ENCODE data around the gene ARHGEF7. TPM values are rescaled to one million over a fixed set of nuclear protein-coding genes. Genes with fewer than 3 reads are reported as not detected.
"Not testable (repeated sequence)": the region's sequence is repeated elsewhere in the genome, so short reads cannot be mapped to it uniquely, and the experiment has no call there.

Gene ARHGEF7
- total RNA-seq, result 84.9 TPM
- 10 to 100 TPM in 1 of 4 donors, 1 to 10 TPM in 3; 7.1 to 10.3 (median 9.0) TPM for polyA plus RNA-seq

- Histone ChIP-seq H3K9me3 (ENCODE audit: control insufficient read depth in 2 of 2, low read length in 2 of 2) (no peaks in the 10 kb centered on the region), H3K27ac (ENCODE audit: insufficient read depth, low read length, poor library complexity, severe bottlenecking) (no peak within 1 kb of the TSS), H3K27me3 (ENCODE audit: control insufficient read depth, insufficient read depth, low read length) (peaks cover 62% of the 10 kb centered on the region), H3K4me1 (ENCODE audit: control insufficient read depth, insufficient read depth, low read length, poor library complexity, severe bottlenecking) (peaks cover 16% of the 10 kb centered on the region), H3K36me3 (ENCODE audit: control insufficient read depth, insufficient read depth, low read length) (no peaks in the 10 kb centered on the region), H3K4me3 (ENCODE audit: low read depth, low read length) (peak within 1 kb of the TSS; percentile 65)
- ATAC-seq (ENCODE audit: low read depth in 2 of 2) (no peak), DNase-seq (no peak)
- Mint-ChIP-seq H3K9me3 (peaks cover 0 to 6% (median 0%) of the 10 kb centered on the region in 7 donors), H3K4me3 (peak within 1 kb of the TSS; percentile 79 to 89 (median 85)), H3K27ac (no peak within 1 kb of the TSS), H3K4me1 (peaks cover 0 to 20% (median 10%) of the 10 kb centered on the region in 4 donors), H3K27me3 (peaks cover 85% of the 10 kb centered on the region), H3K36me3 (no peaks in the 10 kb centered on the region)
Measured at GRCh38 chr13:111115061-111115964, at the start of gene ARHGEF7. Gene ARHGEF7 (plus strand): TSS chr13:111115310. CDS start chr13:111115527, 217 bp downstream.

GRCh38 chr13:111065698-111066097 is 49.4 kb upstream of the ARHGEF7 start:
- ATAC-seq (ENCODE audit: low read depth in 2 of 2) (no peak), DNase-seq (no peak)
- H3K9me3 ChIP-seq (ENCODE audit: control insufficient read depth in 2 of 2, low read length in 2 of 2), result peaks cover 0 to 3% of the 10 kb centered on the region in 2 experiments
- no peaks in the 10 kb centered on the region for H3K36me3 Mint-ChIP-seq
- no peak overlapping the region for H3K4me3 ChIP-seq (ENCODE audit: low read depth, low read length)
- no peak overlapping the region for H3K27ac Mint-ChIP-seq
- no peak overlapping the region for H3K4me3 Mint-ChIP-seq
- H3K36me3 ChIP-seq (ENCODE audit: control insufficient read depth, insufficient read depth, low read length), result no peaks in the 10 kb centered on the region
- H3K27me3 ChIP-seq (ENCODE audit: control insufficient read depth, insufficient read depth, low read length), result peaks cover 18% of the 10 kb centered on the region
- H3K4me1 Mint-ChIP-seq, result peaks cover 3 to 11% (median 5%) of the 10 kb centered on the region in 4 donors
- H3K9me3 Mint-ChIP-seq, result peaks cover 0 to 5% (median 0%) of the 10 kb centered on the region in 7 donors
- H3K4me1 ChIP-seq (ENCODE audit: control insufficient read depth, insufficient read depth, low read length, poor library complexity, severe bottlenecking), result peaks cover 11% of the 10 kb centered on the region
- H3K27me3 Mint-ChIP-seq, result peaks cover 40% of the 10 kb centered on the region
- no peak overlapping the region for H3K27ac ChIP-seq (ENCODE audit: insufficient read depth, low read length, poor library complexity, severe bottlenecking)

- Histone ChIP-seq H3K27ac (ENCODE audit: insufficient read depth, low read length, poor library complexity, severe bottlenecking) (no peak overlapping the region), H3K4me3 (ENCODE audit: low read depth, low read length) (no peak overlapping the region), H3K4me1 (ENCODE audit: control insufficient read depth, insufficient read depth, low read length, poor library complexity, severe bottlenecking) (peaks cover 11% of the 10 kb centered on the region), H3K36me3 (ENCODE audit: control insufficient read depth, insufficient read depth, low read length) (no peaks in the 10 kb centered on the region), H3K27me3 (ENCODE audit: control insufficient read depth, insufficient read depth, low read length) (peaks cover 16% of the 10 kb centered on the region), H3K9me3 (ENCODE audit: control insufficient read depth in 2 of 2, low read length in 2 of 2) (peaks cover 0 to 8% of the 10 kb centered on the region in 2 experiments)
- peak overlapping the region in 3 of 4 donors; percentile 61 to 84 (median 67) for H3K4me3 Mint-ChIP-seq
- ATAC-seq (ENCODE audit: low read depth in 2 of 2), result no peak
- peaks cover 43% of the 10 kb centered on the region for H3K27me3 Mint-ChIP-seq
- peaks cover 0 to 10% (median 4%) of the 10 kb centered on the region in 7 donors for H3K9me3 Mint-ChIP-seq
- no peak overlapping the region for H3K27ac Mint-ChIP-seq
- H3K4me1 Mint-ChIP-seq, result peaks cover 3 to 11% (median 5%) of the 10 kb centered on the region in 4 donors
- no peak for DNase-seq
- no peaks in the 10 kb centered on the region for H3K36me3 Mint-ChIP-seq
Measured at GRCh38 chr13:111066544-111066943, 48.6 kb upstream of the ARHGEF7 start.

- ATAC-seq (ENCODE audit: low read depth in 2 of 2), result no peak
- Histone ChIP-seq H3K4me1 (ENCODE audit: control insufficient read depth, insufficient read depth, low read length, poor library complexity, severe bottlenecking) (peaks cover 11% of the 10 kb centered on the region), H3K4me3 (ENCODE audit: low read depth, low read length) (no peak overlapping the region), H3K36me3 (ENCODE audit: control insufficient read depth, insufficient read depth, low read length) (no peaks in the 10 kb centered on the region), H3K9me3 (ENCODE audit: control insufficient read depth in 2 of 2, low read length in 2 of 2) (peaks cover 3 to 11% of the 10 kb centered on the region in 2 experiments), H3K27ac (ENCODE audit: insufficient read depth, low read length, poor library complexity, severe bottlenecking) (no peak overlapping the region), H3K27me3 (ENCODE audit: control insufficient read depth, insufficient read depth, low read length) (peaks cover 16% of the 10 kb centered on the region)
- DNase-seq, result peak in 1 of 3 donors; percentile 3
- peaks cover 3 to 11% (median 5%) of the 10 kb centered on the region in 4 donors for H3K4me1 Mint-ChIP-seq
- no peak overlapping the region for H3K27ac Mint-ChIP-seq
- peaks cover 44% of the 10 kb centered on the region for H3K27me3 Mint-ChIP-seq
- peaks cover 0 to 19% (median 4%) of the 10 kb centered on the region in 7 donors for H3K9me3 Mint-ChIP-seq
- peak overlapping the region in 2 of 4 donors; percentile 36 to 80 for H3K4me3 Mint-ChIP-seq
- H3K36me3 Mint-ChIP-seq, result no peaks in the 10 kb centered on the region
Measured at GRCh38 chr13:111068009-111068350, 47.1 kb upstream of the ARHGEF7 start.

GRCh38 chr13:111071120-111071519 is 44.0 kb upstream of the ARHGEF7 start:
- not testable (repeated sequence) for H3K27ac ChIP-seq (ENCODE audit: insufficient read depth, low read length, poor library complexity, severe bottlenecking); H3K36me3 Mint-ChIP-seq; H3K4me3 ChIP-seq (ENCODE audit: low read depth, low read length); H3K4me3 Mint-ChIP-seq; ATAC-seq (ENCODE audit: low read depth in 2 of 2); H3K36me3 ChIP-seq (ENCODE audit: control insufficient read depth, insufficient read depth, low read length); H3K27me3 ChIP-seq (ENCODE audit: control insufficient read depth, insufficient read depth, low read length)
- peaks cover 36% of the 10 kb centered on the region for H3K27me3 Mint-ChIP-seq
- H3K27ac Mint-ChIP-seq, result peak overlapping the region in 1 of 3 donors; percentile 80
- Histone ChIP-seq H3K9me3 (ENCODE audit: control insufficient read depth in 2 of 2, low read length in 2 of 2) (peaks cover 24 to 32% of the 10 kb centered on the region in 2 experiments), H3K4me1 (ENCODE audit: control insufficient read depth, insufficient read depth, low read length, poor library complexity, severe bottlenecking) (peaks cover 11% of the 10 kb centered on the region)
- peak in 1 of 3 donors; percentile 17 for DNase-seq
- peaks cover 3 to 11% (median 5%) of the 10 kb centered on the region in 4 donors for H3K4me1 Mint-ChIP-seq
- peaks cover 0 to 42% (median 16%) of the 10 kb centered on the region in 7 donors for H3K9me3 Mint-ChIP-seq

GRCh38 chr13:111071526-111071925 is 43.6 kb upstream of the ARHGEF7 start:
- not testable (repeated sequence) for H3K4me3 Mint-ChIP-seq; H3K27ac Mint-ChIP-seq; H3K36me3 Mint-ChIP-seq; DNase-seq; H3K4me1 Mint-ChIP-seq; ATAC-seq (ENCODE audit: low read depth in 2 of 2); H3K4me3 ChIP-seq (ENCODE audit: low read depth, low read length); H3K36me3 ChIP-seq (ENCODE audit: control insufficient read depth, insufficient read depth, low read length); H3K27me3 ChIP-seq (ENCODE audit: control insufficient read depth, insufficient read depth, low read length); H3K27ac ChIP-seq (ENCODE audit: insufficient read depth, low read length, poor library complexity, severe bottlenecking)
- Histone ChIP-seq H3K4me1 (ENCODE audit: control insufficient read depth, insufficient read depth, low read length, poor library complexity, severe bottlenecking) (peaks cover 11% of the 10 kb centered on the region), H3K9me3 (ENCODE audit: control insufficient read depth in 2 of 2, low read length in 2 of 2) (peaks cover 24 to 32% of the 10 kb centered on the region in 2 experiments)
- Mint-ChIP-seq H3K9me3 (peaks cover 0 to 42% (median 18%) of the 10 kb centered on the region in 7 donors), H3K27me3 (peaks cover 32% of the 10 kb centered on the region)

GRCh38 chr13:111074826-111075225 is 40.3 kb upstream of the ARHGEF7 start:
- Mint-ChIP-seq H3K27me3 (peaks cover 29% of the 10 kb centered on the region), H3K4me1 (no peaks in the 10 kb centered on the region), H3K27ac (no peak overlapping the region), H3K9me3 (peaks cover 0 to 42% (median 18%) of the 10 kb centered on the region in 7 donors), H3K36me3 (no peaks in the 10 kb centered on the region), H3K4me3 (no peak overlapping the region)
- no peak for ATAC-seq (ENCODE audit: low read depth in 2 of 2)
- no peak overlapping the region for H3K27ac ChIP-seq (ENCODE audit: insufficient read depth, low read length, poor library complexity, severe bottlenecking)
- DNase-seq, result no peak
- no peak overlapping the region for H3K4me3 ChIP-seq (ENCODE audit: low read depth, low read length)
- no peaks in the 10 kb centered on the region for H3K4me1 ChIP-seq (ENCODE audit: control insufficient read depth, insufficient read depth, low read length, poor library complexity, severe bottlenecking)
- no peaks in the 10 kb centered on the region for H3K36me3 ChIP-seq (ENCODE audit: control insufficient read depth, insufficient read depth, low read length)
- no peaks in the 10 kb centered on the region for H3K27me3 ChIP-seq (ENCODE audit: control insufficient read depth, insufficient read depth, low read length)
- H3K9me3 ChIP-seq (ENCODE audit: control insufficient read depth in 2 of 2, low read length in 2 of 2), result peaks cover 24 to 32% of the 10 kb centered on the region in 2 experiments
